Cardiac fibroblast (primary cell): ENCODE data around the gene CENPV.
"Not testable (repeated sequence)": the region's sequence is repeated elsewhere in the genome, so short reads cannot be mapped to it uniquely, and the experiment has no call there.

Source experiments
- DNase-seq, 2 donors: peaks; one replicate each; pipeline versions ENCODE4 v3.0.0 to v3.0.0-alpha.2; 2010; ENCODE audit warnings: low read depth in 2 of 2
- H3K4me3 ChIP-seq, 2 donors: replicated peaks in 1 of 2; 1 replicate in 1 of 2; 2 replicates in 1 of 2; pipeline ENCODE4 v1.5.1; 2011; ENCODE audit warnings: low read depth in 2 of 2, low read length in 2 of 2, mild to moderate bottlenecking in 2 of 2, moderate library complexity in 1 of 2
- TF ChIP-seq, protein P1 (sequence below): IDR thresholded peaks from one replicate; pipeline ENCODE4 v1.5.1; 2011; ENCODE audit warnings: low read depth, mild to moderate bottlenecking, low read length, inconsistent platforms

CENPV gene

DNA sequence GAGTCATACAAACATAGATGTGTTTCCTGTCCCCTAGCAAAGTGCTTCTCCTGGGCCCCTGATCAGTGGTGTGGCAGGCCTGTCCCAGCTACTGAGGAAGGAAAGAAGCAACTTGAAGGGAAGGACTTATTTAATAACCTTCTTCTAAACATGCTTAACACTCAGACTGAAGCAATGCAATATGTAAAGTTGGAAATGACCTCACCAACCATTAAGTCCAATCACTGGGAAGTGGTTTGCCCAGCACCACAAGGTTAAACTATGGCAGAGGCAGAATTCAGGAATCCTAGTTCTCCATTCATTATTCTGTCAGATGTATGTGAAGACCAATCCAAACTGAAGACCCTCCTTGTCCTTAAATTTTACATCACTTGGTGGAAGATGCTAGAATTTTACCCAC lies 39.1 kb downstream of the CENPV start:
- TF ChIP-seq, protein P1, sequence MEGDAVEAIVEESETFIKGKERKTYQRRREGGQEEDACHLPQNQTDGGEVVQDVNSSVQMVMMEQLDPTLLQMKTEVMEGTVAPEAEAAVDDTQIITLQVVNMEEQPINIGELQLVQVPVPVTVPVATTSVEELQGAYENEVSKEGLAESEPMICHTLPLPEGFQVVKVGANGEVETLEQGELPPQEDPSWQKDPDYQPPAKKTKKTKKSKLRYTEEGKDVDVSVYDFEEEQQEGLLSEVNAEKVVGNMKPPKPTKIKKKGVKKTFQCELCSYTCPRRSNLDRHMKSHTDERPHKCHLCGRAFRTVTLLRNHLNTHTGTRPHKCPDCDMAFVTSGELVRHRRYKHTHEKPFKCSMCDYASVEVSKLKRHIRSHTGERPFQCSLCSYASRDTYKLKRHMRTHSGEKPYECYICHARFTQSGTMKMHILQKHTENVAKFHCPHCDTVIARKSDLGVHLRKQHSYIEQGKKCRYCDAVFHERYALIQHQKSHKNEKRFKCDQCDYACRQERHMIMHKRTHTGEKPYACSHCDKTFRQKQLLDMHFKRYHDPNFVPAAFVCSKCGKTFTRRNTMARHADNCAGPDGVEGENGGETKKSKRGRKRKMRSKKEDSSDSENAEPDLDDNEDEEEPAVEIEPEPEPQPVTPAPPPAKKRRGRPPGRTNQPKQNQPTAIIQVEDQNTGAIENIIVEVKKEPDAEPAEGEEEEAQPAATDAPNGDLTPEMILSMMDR, result no peak
- no peak overlapping the region for H3K4me3 ChIP-seq
- no peak for DNase-seq

- no peak for DNase-seq
- TF ChIP-seq, protein P1, result no peak
- no peak overlapping the region for H3K4me3 ChIP-seq
These were observed 39.9 kb downstream of the CENPV start for GRCh38 chr17:16313139-16314090.

GRCh38 chr17:16312061-16312460 lies 41.2 kb downstream of the CENPV start:
- not testable (repeated sequence) for H3K4me3 ChIP-seq, DNase-seq

GRCh38 chr17:16306211-16306610 lies 47.1 kb downstream of the CENPV start:
- no peak for DNase-seq
- TF ChIP-seq, protein P1, result no peak
- no peak overlapping the region for H3K4me3 ChIP-seq

DNA sequence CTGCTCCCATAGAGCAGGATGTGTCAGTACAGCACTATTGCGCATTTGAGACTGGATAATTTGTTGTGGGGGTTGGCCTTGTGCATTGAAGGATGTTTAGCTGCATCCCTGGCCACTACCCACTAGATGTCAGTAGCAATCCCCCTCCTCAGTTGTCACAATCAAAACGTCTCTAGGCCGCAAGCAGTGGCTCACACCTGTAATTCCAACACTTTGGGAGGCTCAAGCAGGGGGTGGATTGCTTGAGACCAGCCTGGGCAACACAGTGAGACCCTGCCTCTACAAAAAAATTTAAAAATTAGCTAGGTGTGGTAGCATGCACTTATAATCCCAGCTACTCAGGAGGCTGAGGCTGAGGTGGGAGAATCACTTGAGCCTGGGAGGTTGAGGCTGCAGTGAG lies 48.4 kb downstream of the CENPV start:
- DNase-seq, result peak; percentile 42 to 53
- no peak overlapping the region for H3K4me3 ChIP-seq
- TF ChIP-seq, protein P1, result peak; percentile 59

- no peak for DNase-seq
- H3K4me3 ChIP-seq, result no peak overlapping the region
- TF ChIP-seq, protein P1, result no peak
These were observed 50.4 kb downstream of the CENPV start for GRCh38 chr17:16302856-16303255.

- TF ChIP-seq, protein P1, result no peak
- DNase-seq, result no peak
- no peak overlapping the region for H3K4me3 ChIP-seq
These were observed 51.1 kb downstream of the CENPV start for GRCh38 chr17:16301963-16302855.
